Stimulated activated CD4-positive, alpha-beta T cell treated with anti-CD3 and anti-CD28 coated beads, Interleukin-4, amount 100 ng/mL, for 48 hours (primary cell): Measurements from ENCODE around the gene ACOX3.
"Not testable (repeated sequence)": the region's sequence is repeated elsewhere in the genome, so short reads cannot be mapped to it uniquely, and the experiment has no call there.

ENCODE experiments used
- DNase-seq, 2 donors: peaks; one replicate each; pipeline ENCODE4 v3.0.0-alpha.2; 2020; ENCODE audit warnings: low read depth in 2 of 2

Gene ACOX3

DNA sequence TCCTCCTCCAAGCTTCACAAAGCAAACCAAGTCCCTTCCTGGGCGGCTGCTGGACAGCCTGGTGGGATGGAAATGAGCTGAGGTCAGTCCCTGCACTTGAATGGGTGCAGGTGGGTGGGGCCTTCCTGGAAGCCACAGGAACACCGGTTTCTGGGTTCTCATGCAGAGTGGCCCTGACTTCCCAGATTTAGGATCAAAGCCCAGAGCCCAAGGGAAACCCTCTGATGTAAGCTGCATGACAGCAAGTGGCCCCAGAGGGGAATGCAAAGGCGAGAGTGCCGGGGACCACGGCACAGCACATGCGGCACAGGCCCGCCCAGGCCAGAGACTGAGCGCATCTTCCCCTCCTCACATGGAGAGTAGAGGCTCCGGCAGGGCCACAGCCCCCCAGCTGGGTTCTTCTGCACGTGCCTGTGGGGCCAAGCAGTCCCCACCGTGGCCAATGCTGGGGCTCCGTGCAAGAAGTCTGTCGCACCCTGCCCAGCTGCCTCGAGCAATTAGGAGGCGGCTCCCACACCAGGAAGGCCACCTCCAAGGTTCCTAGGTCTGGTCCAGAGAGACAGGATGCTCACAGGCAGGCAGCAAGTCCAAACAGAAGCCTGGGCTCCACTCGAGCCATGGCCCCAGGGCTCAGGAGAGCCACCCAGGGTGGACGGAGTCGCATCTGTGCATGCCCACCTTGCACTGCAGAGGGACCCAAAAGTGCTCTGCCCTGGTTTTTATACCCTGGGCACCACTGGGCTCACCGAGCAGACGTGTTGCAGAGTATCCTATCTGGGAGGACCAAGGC lies 88.0 kb downstream of the ACOX3 start:
- DNase-seq: no peak

DNA sequence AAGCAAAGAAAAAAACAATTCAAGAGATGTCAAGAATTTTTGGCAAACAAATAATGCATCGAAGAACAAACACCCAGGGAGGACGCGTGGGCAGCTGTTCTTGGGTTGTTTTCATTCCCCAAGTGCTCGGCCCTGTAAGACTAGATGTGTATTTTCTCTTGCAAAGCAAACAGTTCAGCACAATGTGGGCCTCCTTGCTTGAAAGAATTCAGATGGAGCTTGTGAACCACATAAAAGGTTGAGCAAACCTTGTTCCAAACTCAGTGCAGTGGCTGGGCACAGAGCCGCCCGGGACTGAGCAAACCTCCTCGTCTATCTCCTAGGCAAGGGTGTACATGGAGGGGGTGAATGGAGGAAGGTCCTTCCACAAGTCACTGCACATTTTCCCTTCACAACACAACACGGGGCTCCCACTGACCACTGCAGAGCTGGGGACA lies 88.6 kb downstream of the ACOX3 start:
- DNase-seq: no peak

DNA sequence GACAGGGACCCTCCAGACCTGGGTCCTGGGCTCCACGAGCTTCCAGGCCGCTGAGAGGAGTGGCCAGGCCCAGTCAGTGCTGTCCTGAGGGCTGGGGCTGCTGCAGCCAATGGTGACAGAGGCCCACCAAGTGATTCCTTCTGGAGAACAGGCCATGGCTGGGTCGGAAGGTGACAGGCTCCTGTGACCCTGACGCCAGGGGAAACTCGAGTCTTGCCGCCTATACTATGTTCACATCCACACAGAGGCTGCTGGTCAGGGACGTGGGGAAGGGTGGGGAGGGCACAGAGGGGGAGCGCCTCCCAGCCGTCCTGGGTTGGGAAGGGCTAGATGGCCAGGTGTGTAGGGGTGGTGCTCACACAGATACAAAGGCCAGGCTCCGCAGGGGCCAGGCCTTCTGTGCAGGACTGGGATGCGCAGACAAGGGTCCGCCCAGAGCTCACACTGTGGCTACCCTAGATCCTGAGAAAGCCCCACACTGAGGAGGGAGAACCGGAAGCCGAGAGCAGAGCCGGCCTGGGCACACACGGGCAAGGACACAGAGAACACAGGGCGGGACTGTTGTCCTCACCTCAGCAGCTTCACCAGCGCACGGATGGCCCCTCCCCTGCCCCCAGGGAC lies 89.6 kb downstream of the ACOX3 start:
- no peak for DNase-seq

DNA sequence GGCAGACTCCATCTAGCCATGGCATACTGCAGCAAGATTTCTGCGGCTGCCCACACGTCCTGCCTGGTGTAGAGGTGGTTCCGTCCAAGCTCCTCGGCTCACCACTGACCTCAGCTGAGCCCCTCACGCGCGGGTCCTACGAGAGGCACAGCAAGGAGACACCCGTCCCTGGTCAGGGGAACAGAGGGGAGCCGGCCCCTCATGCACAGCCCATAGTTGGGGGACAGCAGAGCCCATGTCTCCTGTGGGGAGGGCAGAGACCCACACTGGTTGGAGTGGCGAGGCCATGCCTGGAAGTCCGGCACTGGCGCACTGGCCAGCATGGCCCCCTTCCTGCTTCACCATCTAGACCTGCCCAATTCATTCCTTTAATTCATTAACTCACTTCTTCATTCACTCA lies 90.2 kb downstream of the ACOX3 start:
- DNase-seq: no peak

DNA sequence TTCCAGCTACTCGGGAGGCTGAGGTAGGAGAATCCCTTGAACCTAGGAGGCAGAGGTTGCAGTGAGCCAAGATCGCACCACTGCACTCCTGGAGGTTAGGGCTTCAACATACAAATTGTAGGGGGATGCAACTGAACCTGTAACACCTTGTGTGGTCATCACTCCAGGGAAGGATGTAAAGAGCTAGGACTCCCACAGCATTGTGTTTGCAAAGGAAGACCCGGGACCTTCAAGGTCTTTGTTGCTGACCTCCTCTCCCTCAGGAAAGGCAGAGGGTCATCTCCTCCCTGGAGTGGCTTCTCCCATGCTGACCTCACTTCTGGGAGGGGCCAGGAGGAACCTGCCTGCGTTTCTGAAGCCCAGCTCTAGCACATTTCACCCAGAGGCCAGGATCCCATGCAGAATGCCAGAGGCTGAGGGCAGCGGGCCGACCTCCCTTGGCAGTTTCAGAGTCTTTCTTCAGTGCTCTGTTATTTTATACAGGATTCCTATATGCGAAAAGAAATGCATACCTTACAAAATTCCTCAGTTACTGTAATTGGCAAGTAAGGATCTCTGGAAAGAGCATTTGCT lies 90.8 kb downstream of the ACOX3 start:
- DNase-seq: no peak

DNA sequence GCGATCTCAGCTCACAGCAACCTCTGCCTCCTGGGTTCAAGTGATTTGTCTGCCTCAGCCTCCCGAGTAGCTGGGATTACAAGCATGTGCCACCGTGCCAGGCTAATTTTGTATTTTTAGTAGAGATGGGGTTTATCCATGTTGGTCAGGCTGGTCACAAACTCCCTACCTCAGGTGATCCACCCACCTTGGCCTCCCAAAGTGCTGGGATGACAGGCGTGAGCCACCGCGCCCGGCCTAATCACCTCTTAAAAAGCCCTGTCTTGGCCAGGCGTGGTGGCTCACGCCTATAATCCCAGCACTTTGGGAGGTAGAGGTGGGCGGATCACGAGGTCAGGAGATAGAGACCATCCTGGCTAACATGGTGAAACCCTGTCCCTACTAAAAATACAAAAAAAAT lies 91.3 kb downstream of the ACOX3 start:
- not testable (repeated sequence) for DNase-seq

DNA sequence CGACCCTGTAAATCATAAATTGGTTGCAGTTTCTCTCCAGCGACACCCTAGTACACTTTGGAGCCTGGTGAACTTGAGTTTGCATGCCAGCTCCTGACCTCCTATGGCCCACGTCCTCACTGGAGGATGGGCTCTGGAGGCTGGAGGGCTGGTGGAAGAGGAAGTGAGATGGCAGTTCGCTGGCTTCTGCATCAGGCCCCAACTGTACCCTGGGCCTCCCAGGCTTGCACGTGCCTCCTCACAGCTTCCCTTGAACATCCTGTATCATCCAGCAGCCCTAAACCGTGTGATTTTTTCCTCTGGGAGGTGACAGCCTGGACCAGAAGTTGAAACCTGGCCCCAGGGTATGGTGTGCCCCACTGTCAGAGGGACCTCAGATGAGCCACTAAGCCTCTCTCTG lies 92.5 kb downstream of the ACOX3 start:
- DNase-seq: no peak

DNA sequence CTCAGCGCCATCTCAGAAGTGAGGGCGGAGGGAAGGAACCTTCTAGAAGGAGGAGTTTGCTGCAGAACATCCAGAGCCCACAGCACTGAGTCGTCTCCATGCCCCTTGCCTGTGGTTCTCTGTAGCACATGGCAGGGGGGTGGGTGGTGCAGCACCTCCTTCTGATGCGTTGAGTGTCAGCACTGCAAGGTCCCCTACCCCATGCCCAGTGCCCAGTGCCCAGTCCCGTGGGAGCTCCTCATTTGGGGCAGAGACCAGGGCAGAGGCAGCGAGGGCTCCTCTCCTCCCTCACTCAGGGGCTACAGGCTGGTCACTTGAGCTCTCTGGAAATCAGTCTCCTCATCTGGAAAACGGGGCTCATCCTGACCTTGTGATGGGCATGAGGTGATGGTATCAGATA lies 92.9 kb downstream of the ACOX3 start:
- no peak for DNase-seq

DNA sequence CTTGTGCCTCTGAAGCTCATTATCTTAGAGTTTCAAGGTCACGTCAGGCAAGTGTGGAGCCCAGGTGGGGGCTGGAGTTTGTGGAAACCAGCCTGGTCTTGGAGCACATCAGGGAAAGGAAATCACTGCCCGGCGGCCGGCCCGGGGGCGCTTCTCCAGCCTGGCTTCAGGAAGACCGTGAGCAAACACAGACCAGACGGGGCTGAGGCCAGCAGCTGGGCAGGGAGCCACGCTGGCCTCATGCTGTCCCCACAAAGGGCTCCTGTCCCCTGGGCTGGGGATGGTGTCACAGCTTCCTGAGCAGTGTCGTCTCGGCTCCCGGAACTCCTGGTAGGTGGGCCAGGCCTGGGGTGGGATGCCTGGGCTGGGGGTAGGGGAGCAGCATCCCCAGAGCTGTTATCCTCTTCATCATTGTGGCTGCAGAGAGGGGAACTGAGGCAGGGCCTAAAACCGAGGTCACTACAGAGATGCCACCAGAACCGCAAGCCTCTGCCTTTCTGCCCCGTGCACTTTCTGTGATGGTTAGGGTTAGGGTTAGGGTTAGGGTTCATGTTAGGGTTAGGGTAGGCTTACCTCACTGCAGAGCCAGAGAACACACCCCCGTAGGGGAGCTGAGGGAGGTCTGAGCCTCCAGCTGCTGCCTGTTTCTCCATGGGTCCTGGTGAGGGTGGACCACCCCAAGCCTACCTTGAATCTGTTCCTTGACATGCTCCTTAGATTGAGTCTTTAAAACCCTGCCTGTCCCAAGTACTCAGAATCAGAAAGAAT lies 93.5 kb downstream of the ACOX3 start:
- no peak for DNase-seq

DNA sequence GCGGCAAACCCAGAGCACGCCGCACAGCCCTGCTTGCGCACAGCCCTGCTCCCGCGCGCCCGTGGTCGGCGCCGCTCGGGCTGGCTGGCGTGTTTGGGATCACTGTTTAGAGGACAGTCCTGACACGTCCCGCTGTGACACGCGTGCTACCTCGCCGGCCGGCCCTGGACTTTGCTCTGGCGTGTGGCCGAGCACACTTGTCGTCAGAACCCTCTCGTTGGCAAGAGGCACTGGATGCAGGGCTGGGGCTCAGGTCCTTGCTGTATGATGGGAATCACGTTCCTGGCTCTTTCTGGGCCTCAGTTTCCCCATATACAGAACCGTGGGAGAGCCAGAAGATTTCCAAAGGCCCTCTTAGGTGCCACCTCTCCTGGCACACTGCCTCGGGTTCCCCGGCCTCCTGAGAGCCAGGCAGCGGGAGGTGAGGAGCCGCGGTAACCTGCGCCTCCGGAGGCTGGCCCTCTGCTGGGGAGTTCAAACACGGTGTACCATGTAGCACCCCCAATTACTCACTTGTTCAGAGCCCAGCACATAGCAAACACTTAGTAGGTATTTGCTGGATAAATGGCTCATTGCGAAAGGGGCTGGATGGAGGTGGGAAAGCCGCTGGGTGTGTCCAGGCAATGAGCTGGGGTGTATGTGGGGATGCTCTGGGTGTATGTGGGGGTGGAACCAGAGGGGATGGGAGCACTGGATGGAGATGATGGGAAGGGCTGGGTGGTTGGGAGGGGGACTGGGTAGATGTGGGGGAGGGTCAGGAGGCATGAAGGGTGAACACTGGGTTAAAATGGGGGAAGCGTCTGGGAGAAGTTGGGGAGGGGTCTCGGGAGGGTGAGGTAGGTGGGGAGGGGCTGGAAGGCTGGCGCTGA lies 94.3 kb downstream of the ACOX3 start:
- DNase-seq: no peak

DNA sequence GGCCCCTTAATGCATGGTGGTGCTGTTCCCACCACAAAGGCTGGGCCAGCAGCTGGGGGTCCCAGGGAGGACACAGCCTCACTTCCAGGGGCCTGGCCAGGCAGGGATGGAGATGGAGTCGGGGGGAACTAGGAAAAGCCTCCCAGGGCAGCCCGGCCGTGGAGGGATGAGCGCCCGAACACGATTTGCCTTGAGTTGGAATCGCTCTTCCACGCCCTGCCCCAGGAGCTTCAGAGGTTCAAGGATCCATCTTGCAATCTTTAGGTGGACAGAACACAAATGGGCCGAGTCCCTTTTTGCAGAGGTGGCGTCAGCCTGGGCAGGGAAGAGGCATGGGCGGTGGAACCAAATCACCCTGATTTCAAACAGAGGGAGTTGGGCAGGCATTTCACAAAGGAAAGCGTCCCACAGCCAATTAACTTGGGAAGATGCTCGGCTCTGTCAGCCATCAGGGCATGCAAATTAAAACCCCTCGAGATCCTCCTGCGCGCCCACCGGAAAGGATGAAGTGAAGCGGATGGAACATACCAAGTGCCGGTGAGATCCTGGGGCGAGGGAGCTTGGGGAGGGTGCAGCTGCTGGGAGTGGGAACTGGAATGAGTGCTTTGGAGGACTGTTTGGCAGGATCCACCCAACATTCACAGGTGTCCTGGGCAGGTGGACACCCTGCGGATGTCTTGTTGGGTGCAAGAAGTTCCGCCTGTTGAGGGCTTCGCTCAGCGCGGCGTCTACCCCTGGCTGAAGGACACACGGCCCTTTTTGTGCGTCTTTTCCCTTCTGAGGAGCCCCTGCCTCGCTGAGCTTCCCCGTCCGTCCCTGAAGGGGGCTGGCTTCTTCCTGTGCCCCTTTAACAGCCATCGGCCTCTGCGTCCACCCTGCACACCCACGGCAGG lies 95.2 kb downstream of the ACOX3 start:
- DNase-seq: no peak

DNA sequence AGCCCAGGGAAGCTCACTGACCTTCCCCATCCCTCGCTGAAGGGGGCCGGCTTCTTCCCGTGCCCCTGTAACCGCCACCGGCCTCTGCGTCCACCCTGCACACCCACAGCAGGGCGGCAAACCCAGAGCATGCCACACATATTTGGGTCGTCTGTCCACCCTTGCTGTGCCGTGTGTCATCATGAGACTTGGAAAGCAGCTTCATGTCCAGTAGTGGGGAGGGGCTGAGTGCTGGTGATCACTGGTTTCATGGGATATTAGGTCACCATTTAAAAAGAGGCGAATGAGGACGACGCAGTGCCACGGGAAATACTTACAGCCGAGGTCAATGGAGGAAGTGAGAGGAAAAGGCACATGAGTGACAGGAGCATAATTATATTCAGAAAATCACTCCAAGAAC lies 96.1 kb downstream of the ACOX3 start:
- no peak for DNase-seq

DNA sequence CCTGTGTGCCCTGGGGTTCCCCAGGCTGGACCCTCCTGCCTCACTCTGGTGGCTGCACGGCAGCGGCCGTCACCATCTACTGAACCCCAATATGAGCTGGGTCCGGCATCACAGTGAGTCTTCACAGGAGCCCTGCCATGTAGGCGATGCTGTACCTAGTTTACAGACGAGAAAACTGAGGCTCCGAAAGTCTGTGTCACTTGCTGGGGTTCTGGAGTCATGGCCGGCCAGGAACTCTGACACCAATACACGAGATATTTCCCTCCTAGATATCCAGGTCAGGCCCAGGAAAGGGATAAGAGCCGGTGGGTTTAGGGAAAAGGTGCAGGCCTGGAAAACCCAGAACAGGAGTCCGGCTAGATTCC lies 96.6 kb downstream of the ACOX3 start:
- no peak for DNase-seq

DNA sequence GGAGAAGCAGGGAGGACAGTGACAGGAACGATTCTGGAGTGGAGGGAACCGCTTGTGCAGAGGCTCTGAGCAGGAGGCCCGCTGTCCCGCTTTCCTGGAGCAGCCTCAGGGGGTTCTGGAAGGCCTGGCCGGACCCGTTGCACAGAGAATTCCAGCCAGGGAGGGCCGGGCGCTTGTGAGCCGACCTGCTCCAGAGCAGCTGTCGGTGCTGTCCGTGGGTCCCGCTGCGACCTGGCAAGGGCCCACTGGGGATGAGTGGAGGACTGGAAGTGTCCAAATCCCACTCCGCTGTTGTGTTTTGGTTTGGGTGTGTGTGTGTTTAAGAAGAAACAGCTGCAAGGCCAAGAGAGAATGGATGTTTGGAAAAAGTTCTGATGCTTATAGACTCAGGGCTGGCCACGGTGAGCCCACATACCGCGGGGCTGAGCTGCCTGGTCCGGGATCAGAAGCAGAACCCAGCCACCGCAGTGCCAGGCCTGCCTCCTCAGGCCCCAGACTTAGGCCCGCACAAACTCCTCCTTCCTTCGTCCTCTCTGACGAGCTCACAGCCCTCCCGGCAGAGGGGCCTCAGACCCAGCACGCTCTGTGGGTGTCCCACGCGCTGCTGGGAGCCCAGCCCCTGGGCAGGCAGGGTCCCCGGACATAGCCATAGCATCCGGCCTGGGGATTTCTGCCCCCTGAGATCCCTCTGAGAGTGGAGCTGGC lies 97.1 kb downstream of the ACOX3 start:
- no peak for DNase-seq

DNA sequence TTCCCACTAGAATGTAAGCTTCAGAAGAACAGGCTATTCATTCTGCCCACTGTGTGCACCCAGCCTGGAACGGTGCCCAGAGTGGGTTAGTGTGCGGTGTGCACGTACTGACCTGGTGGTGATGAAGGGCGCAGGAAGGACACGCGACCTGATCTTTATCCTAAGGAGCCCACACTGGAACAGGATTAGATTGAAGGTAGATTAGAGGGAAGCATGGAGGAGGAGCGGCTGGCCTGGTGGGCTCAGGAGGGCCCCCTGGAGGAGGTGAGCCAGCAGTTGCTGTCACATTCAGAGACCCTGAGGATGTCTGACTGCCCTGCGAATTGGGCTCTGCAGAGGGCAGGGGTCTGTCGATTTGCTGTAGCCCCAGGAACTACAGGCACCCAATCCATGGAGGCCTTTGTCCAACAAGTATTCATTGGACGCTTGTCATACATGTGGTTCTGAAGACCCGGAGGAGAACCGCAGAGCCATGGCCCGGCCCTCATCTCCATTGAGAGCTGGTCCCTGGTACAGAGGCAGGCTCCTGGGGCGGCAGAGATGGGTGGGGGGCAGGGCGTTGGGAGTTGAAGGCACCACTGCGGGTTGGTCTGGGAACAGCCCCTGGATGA lies 97.8 kb downstream of the ACOX3 start:
- DNase-seq: no peak

DNA sequence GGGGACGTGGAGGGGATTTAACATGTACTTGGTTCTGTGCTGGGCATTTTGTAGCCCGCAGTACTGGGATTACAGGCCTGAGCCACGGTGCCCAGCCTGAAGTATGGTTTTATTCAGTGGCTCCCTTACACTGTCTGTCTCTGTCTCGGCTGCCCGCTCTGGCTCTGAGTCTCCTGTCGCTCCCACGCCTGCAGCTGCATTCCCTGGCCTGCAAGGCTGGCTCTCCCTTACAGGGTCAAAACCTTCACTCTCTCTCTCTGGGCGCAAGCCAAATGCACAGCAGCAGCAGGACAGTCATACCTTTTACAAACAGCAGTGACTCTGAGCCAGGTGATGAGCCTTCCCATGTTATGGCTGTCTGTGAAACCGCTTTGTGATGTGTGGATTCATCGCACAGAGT lies 98.8 kb downstream of the ACOX3 start:
- DNase-seq: no peak

DNA sequence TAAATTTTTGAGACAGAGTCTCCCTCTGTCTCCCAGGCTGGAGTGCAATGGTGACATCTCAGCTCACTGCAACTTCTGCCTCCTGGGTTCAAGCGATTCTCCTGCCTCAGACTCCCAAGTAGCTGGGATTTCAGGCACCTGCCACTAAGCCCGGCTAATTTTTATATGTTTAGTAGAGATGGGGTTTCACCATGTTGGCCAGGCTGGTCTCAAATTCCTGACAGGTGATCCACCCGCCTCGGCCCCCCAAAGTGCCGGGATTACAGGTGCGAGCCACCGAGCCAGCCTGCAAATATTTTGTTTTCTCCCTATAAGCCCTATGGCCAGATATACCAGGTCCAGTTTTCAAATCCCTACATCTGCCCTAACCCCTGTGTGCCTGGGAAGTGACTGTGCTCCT lies 99.2 kb downstream of the ACOX3 start:
- DNase-seq: not testable (repeated sequence)

DNA sequence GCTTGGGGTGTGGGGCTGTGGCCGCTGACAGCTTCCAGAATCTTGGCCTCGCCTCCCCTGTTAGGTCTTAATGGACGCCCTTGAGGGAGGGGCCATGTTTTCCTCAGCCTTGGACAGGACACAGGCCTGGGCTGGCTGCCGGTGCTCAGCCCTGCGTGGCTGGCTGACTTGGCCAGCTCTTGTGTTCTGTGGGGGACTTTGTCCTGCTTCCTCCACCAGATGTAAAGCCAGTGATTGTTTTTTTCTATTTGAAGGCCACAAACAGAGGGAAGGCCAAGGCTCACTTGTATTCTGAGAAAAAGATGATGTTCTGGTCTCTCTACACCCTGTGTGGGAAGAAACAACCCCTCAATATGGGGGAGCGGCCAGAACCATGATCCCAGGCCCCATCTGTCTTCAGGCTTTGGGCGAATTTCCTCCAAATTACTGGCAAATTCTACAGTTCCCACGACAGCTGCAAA lies 99.7 kb downstream of the ACOX3 start:
- DNase-seq: no peak

DNA sequence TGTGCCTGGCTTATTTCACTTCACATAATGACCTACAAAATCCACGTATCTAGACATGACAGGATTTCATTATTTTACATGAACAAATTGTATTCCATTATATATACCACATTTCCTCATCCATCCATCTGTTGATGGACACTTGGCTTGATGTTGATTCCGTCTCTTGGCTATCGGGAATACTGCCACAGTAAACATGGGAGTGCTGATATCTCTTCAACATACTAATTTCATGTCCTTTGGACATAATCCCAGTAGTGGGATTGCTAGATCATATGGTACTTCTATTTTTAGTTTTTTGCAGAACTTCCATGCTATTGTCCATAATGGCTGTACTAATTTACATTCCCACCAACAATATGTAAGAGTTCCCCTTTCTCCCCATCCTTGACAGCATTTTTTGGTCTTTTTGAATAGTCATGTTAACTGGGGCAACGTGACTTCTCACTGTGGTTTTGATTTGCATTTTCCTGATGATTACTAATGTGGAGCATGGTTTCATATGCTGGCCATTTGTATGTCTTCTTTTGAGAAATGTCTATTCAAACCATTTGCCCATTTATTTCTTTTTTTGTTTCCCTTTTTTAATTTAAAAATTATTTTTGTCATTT lies 102.1 kb downstream of the ACOX3 start:
- DNase-seq: no peak
